ENCODE results near the gene LHX1. TPM values are rescaled to one million over a fixed set of nuclear protein-coding genes. Genes with fewer than 3 reads are reported as not detected.

Gene LHX1
- total RNA-seq, 1 donor from 2014 or later: 4.5 TPM

GRCh38 chr17:36992701-36993100, 55.4 kb downstream of the LHX1 start:
- Mint-ChIP-seq H3K9me3 (ENCODE audit: unreplicated experiment) (no peaks in the 10 kb centered on the region), H3K4me1 (ENCODE audit: unreplicated experiment) (no peaks in the 10 kb centered on the region), H3K27me3 (ENCODE audit: unreplicated experiment) (no peaks in the 10 kb centered on the region), H3K27ac (ENCODE audit: unreplicated experiment) (no peak overlapping the region), H3K4me3 (ENCODE audit: unreplicated experiment) (no peak overlapping the region), H3K36me3 (ENCODE audit: low read depth, unreplicated experiment) (peaks cover 18% of the 10 kb centered on the region)
- TF ChIP-seq CTCF (IDR thresholded peaks at IDR 0.05; ENCODE audit: unreplicated experiment): no peak
- DNase-seq (ENCODE audit: low spot score): no peak

GRCh38 chr17:36993227-36993626, 56.0 kb downstream of the LHX1 start:
- DNase-seq (ENCODE audit: low spot score): no peak
- H3K4me3 Mint-ChIP-seq (ENCODE audit: unreplicated experiment): no peak overlapping the region
- TF ChIP-seq CTCF (IDR thresholded peaks at IDR 0.05; ENCODE audit: unreplicated experiment): no peak
- no peaks in the 10 kb centered on the region for H3K4me1 Mint-ChIP-seq (ENCODE audit: unreplicated experiment)
- H3K27ac Mint-ChIP-seq (ENCODE audit: unreplicated experiment): no peak overlapping the region
- H3K27me3 Mint-ChIP-seq (ENCODE audit: unreplicated experiment): no peaks in the 10 kb centered on the region
- no peaks in the 10 kb centered on the region for H3K9me3 Mint-ChIP-seq (ENCODE audit: unreplicated experiment)
- H3K36me3 Mint-ChIP-seq (ENCODE audit: low read depth, unreplicated experiment): peaks cover 21% of the 10 kb centered on the region

Other genes starting within 250 kb of the LHX1 start
- gene AATF, start 11.5 kb downstream of the LHX1 start, total RNA-seq (ENCODE audit: unreplicated experiment): 25.0 TPM

Data from endothelial cell (in vitro differentiated cells).